ENCODE data around the gene WTAP. TPM values are rescaled to one million over a fixed set of nuclear protein-coding genes. Genes with fewer than 3 reads are reported as not detected.

WTAP gene
- total RNA-seq, 1 experiment from 2014 or later, result 138 TPM

DNA sequence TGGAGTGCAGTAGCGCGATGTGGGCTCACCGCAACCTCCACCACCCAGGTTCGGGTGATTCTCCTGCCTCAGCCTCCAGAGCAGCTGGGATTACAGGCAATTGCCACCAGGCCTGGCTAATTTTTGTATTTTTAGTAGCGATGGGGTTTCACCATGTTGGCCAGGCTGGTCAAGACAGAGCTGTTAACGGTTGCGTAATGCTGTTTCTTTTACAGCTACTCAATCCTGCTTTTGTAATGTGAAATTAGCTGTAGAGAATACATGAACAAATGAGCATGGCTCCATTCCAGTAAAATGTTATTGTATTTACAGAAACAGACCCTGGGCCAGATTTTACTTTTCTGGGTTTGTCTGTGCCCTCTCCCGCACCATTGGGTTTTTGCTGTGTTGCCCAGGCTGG, 74.6 kb downstream of the WTAP start:
- TF ChIP-seq, protein P1, sequence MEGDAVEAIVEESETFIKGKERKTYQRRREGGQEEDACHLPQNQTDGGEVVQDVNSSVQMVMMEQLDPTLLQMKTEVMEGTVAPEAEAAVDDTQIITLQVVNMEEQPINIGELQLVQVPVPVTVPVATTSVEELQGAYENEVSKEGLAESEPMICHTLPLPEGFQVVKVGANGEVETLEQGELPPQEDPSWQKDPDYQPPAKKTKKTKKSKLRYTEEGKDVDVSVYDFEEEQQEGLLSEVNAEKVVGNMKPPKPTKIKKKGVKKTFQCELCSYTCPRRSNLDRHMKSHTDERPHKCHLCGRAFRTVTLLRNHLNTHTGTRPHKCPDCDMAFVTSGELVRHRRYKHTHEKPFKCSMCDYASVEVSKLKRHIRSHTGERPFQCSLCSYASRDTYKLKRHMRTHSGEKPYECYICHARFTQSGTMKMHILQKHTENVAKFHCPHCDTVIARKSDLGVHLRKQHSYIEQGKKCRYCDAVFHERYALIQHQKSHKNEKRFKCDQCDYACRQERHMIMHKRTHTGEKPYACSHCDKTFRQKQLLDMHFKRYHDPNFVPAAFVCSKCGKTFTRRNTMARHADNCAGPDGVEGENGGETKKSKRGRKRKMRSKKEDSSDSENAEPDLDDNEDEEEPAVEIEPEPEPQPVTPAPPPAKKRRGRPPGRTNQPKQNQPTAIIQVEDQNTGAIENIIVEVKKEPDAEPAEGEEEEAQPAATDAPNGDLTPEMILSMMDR (conservative IDR thresholded peaks at IDR 0.05), result no peak
- no peak overlapping the region for H2AFZ ChIP-seq (ENCODE audit: low read length)

More for the DNA sequence above, 74.6 kb downstream of the WTAP start:
- Mint-ChIP-seq H3K27ac (no peak overlapping the region), H3K4me3 (no peak overlapping the region), H3K27me3 (ENCODE audit: low read depth) (no peaks in the 10 kb centered on the region), H3K4me1 (peaks cover 4 to 12% of the 10 kb centered on the region in 2 experiments; a peak in 2 of 4 replicates), H3K9me3 (no peaks in the 10 kb centered on the region), H3K36me3 (ENCODE audit: insufficient read depth in 1 of 3, low read depth in 3 of 3) (peaks cover 4 to 27% (median 18%) of the 10 kb centered on the region in 3 experiments; a peak in 6 of 7 replicates)
- H3K79me1 ChIP-seq (ENCODE audit: insufficient read depth, low read depth, low read length, poor library complexity, severe bottlenecking), result no peaks in the 10 kb centered on the region
- no peaks in the 10 kb centered on the region for H3K27me3 ChIP-seq (ENCODE audit: insufficient read depth, low read length)
- no peak overlapping the region for H3K4me2 ChIP-seq (ENCODE audit: insufficient read depth, insufficient read length, low read length)
- no peak overlapping the region for H2BK5ac ChIP-seq (ENCODE audit: insufficient read length, low read length)
- no peak overlapping the region for H4K91ac ChIP-seq (ENCODE audit: insufficient read length, low read depth, low read length)
- H3K56ac ChIP-seq (ENCODE audit: insufficient read length, low read depth, low read length), result no peak overlapping the region
- no peak overlapping the region for H3K9ac ChIP-seq (ENCODE audit: extremely low read depth, insufficient read length, low read length)
- H3K79me2 ChIP-seq (ENCODE audit: insufficient read depth, low read length), result no peaks in the 10 kb centered on the region
- H4K8ac ChIP-seq (replicated peaks; ENCODE audit: insufficient read length, low read depth, low read length), result no peak overlapping the region
- DNase-seq, result no peak
- no peaks in the 10 kb centered on the region for H3K9me3 ChIP-seq (ENCODE audit: control insufficient read depth, low read depth, low read length)
- no peak overlapping the region for H3K27ac ChIP-seq (ENCODE audit: insufficient read length, low read depth, low read length)
- H4K5ac ChIP-seq (ENCODE audit: insufficient read length, low read depth, low read length), result no peak overlapping the region
- no peak overlapping the region for H2BK20ac ChIP-seq (ENCODE audit: low read depth, low read length, poor library complexity, severe bottlenecking)
- no peaks in the 10 kb centered on the region; the same call in 1 of the 2 replicates for H3K4me1 ChIP-seq (ENCODE audit: insufficient read depth, low read length)
- no peak overlapping the region for H3K23ac ChIP-seq (ENCODE audit: insufficient read length, low read depth, low read length)
- H3K23me2 ChIP-seq (ENCODE audit: insufficient read length, low read depth, low read length, poor library complexity, severe bottlenecking), result no peaks in the 10 kb centered on the region
- H3K18ac ChIP-seq (ENCODE audit: insufficient read length, low read depth, low read length), result no peak overlapping the region
- H2AK5ac ChIP-seq (ENCODE audit: insufficient read length, low read length), result no peak overlapping the region
- H3K4ac ChIP-seq (ENCODE audit: low read depth, low read length), result no peak overlapping the region
- no peak overlapping the region for H3T11ph ChIP-seq (ENCODE audit: low read length)
- H2BK15ac ChIP-seq (ENCODE audit: low read depth, low read length), result no peak overlapping the region
- H4K20me1 ChIP-seq (ENCODE audit: control insufficient read depth, insufficient read depth, insufficient read length), result no peaks in the 10 kb centered on the region
- H2BK120ac ChIP-seq (ENCODE audit: low read depth, low read length, poor library complexity, severe bottlenecking), result no peak overlapping the region
- no peak overlapping the region for H3K14ac ChIP-seq (ENCODE audit: insufficient read depth, low read length)
- WGBS (ENCODE audit: extremely low coverage, insufficient read length, low lambda C conversion rate), result no CpG with 5 or more reads among the region's 8 CpGs
- H2BK12ac ChIP-seq (ENCODE audit: insufficient read length, low read depth, low read length), result no peak overlapping the region

All from H9 (cell line).